ENCODE measurements around the gene NR1D1.

DNA sequence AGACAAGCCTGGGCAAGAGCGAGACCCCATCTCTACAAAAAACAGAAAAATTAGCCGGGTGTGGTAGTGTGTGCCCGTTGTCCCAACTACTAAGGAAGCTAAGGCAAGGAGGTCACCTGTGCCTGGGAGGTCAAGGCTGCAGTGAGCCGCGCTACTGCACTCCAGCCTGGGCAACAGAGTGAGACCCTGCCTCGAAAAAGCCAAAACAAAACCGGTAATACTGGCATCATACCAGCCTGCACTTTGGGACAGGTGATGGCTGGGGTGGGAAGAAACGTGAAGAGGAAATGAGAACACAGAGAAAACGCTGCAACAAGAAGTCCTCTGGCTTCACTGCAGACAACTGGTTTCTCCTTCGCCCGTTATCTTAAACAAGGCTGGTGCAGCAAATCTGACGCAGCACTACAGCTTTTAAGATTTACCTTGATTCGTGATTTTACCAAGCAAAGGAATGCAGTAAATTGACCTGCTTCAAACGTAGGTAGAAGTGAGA is 39.2 kb upstream of the NR1D1 start:
- TF ChIP-seq, protein P1, sequence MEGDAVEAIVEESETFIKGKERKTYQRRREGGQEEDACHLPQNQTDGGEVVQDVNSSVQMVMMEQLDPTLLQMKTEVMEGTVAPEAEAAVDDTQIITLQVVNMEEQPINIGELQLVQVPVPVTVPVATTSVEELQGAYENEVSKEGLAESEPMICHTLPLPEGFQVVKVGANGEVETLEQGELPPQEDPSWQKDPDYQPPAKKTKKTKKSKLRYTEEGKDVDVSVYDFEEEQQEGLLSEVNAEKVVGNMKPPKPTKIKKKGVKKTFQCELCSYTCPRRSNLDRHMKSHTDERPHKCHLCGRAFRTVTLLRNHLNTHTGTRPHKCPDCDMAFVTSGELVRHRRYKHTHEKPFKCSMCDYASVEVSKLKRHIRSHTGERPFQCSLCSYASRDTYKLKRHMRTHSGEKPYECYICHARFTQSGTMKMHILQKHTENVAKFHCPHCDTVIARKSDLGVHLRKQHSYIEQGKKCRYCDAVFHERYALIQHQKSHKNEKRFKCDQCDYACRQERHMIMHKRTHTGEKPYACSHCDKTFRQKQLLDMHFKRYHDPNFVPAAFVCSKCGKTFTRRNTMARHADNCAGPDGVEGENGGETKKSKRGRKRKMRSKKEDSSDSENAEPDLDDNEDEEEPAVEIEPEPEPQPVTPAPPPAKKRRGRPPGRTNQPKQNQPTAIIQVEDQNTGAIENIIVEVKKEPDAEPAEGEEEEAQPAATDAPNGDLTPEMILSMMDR (IDR thresholded peaks at IDR 0.05; ENCODE audit: low read length) = no peak
- no peak for TF ChIP-seq EZH2 (optimal IDR thresholded peaks at IDR 0.05; ENCODE audit: low read depth, low read length)

All from MM.1S (cell line).